K562 (cell line): ENCODE data around the gene FILIP1L. TPM values are rescaled to one million over a fixed set of nuclear protein-coding genes. Genes with fewer than 3 reads are reported as not detected.

Source experiments
- ATAC-seq: fragments of 200-7000 bp; cut with Tn5 transposase; 3 replicates; pipeline ENCODE4 v1.9.1; 2020; ENCODE audit warnings: moderate library complexity
- BruUV-seq: library from RNA; stranded (reverse); fragments of 400-500 nt; replicated peaks from 2 replicates; lab custom pipeline; 2021; lab: Mats Ljungman, UMichigan
- CTCF ChIA-PET: fragments of 300-600 bp; formaldehyde crosslinking; extraction: SDS; loops from one replicate; lab custom pipeline; 2021; ENCODE audit warnings: low intra/inter-chr PET ratio; lab: Yijun Ruan, JAX
- POLR2A ChIA-PET: fragments of 300-600, 350-650 bp; sonication (Branson Sonifier 250); formaldehyde crosslinking; extraction: SDS; loops from one replicate; lab custom pipeline; 2021; ENCODE audit warnings: antibody characterized with exemption, inconsistent platforms; lab: Yijun Ruan, JAX
- DNase-seq, 4 experiments: peaks; one replicate each; pipeline versions ENCODE4 v3.0.0 to v3.0.0-alpha.2; 2011 to 2018; ENCODE audit warnings: low spot score in 3 of 4, mixed read lengths in 3 of 4; ENCODE audit errors: extremely low read depth in 1 of 4
- FAIRE-seq: peaks from 2 replicates; lab custom pipeline; 2011; peaks lifted over from hg19 to GRCh38; lab: Jason Lieb, UNC
- H2AFZ ChIP-seq: 2 replicates; pipeline ENCODE4 v1.6.0; 2011; ENCODE audit warnings: low read depth, low read length, control low read depth, inconsistent platforms
- H3K27ac ChIP-seq: fragments of 200-600 bp; 3 replicates; pipeline ENCODE4 v1.8.0; 2011; ENCODE audit warnings: low read depth, mild to moderate bottlenecking, control low read depth, inconsistent platforms, low read length, moderate library complexity, mixed read lengths; ENCODE audit errors: extremely low read depth
- H3K27me3 ChIP-seq, 2 experiments: fragments of 300-600 bp in 1 of 2; 2 replicates in 1 of 2; 3 replicates in 1 of 2; pipeline versions ENCODE4 v1.6.0 to v1.8.0; 2011; ENCODE audit warnings: inconsistent platforms in 2 of 2, low read length in 2 of 2, mild to moderate bottlenecking in 1 of 2, mixed read lengths in 1 of 2, moderate library complexity in 1 of 2; ENCODE audit not compliant: control insufficient read depth in 2 of 2, insufficient read depth in 2 of 2
- H3K36me3 ChIP-seq: fragments of 300-600 bp; 3 replicates; pipeline ENCODE4 v1.8.0; 2011; ENCODE audit warnings: mild to moderate bottlenecking, low read length, inconsistent platforms; ENCODE audit not compliant: control insufficient read depth, insufficient read depth
- H3K4me1 ChIP-seq, 2 experiments: fragments of 200-600 bp in 1 of 2; replicated peaks in 1 of 2; 2 replicates in 1 of 2; 3 replicates in 1 of 2; pipeline versions ENCODE4 v1.5.1 to v1.8.0; 2011; ENCODE audit warnings: inconsistent platforms in 2 of 2, low read length in 2 of 2, mild to moderate bottlenecking in 1 of 2, mixed read lengths in 1 of 2, moderate library complexity in 1 of 2; ENCODE audit not compliant: control insufficient read depth in 2 of 2, insufficient read depth in 2 of 2
- H3K4me2 ChIP-seq: 2 replicates; pipeline ENCODE4 v1.6.1; 2011; ENCODE audit warnings: low read length, control low read depth, inconsistent platforms, mixed read lengths; ENCODE audit not compliant: insufficient read depth
- H3K4me3 ChIP-seq: fragments of 200-600 bp; sonication (generic), shearing (Covaris generic); 2 replicates; pipeline ENCODE4 v1.5.1; 2016; ENCODE audit warnings: control low read depth, inconsistent platforms
- H3K79me2 ChIP-seq: fragments of 200-600 bp; 3 replicates; pipeline ENCODE4 v1.8.0; 2011; ENCODE audit warnings: low read length, inconsistent platforms; ENCODE audit not compliant: control insufficient read depth, insufficient read depth
- H3K9ac ChIP-seq, 2 experiments: 2 replicates each; pipeline versions ENCODE4 v1.6.0 to v1.6.1; 2011; ENCODE audit warnings: low read depth in 2 of 2, low read length in 2 of 2, control low read depth in 1 of 2, inconsistent platforms in 1 of 2, mild to moderate bottlenecking in 1 of 2, mixed read lengths in 1 of 2; ENCODE audit not compliant: insufficient read depth in 1 of 2
- H3K9me1 ChIP-seq: one replicate; pipeline ENCODE4 v1.6.0; 2011; ENCODE audit warnings: inconsistent platforms, mild to moderate bottlenecking, low read length, moderate library complexity; ENCODE audit not compliant: control insufficient read depth, insufficient read depth
- H3K9me3 ChIP-seq: replicated peaks from 2 replicates; pipeline ENCODE4 v1.5.1; 2011; ENCODE audit warnings: low read depth, low read length, inconsistent platforms; ENCODE audit not compliant: control insufficient read depth, insufficient read depth
- H4K20me1 ChIP-seq: replicated peaks from 2 replicates; pipeline ENCODE4 v1.6.1; 2011; ENCODE audit warnings: low read length, inconsistent platforms, mixed read lengths; ENCODE audit not compliant: control insufficient read depth, insufficient read depth
- GATA2 ChIP-seq: sonication (generic); formaldehyde crosslinking; IDR thresholded peaks from 2 replicates; pipeline ENCODE4 v1.4.0; 2020; ENCODE audit warnings: mild to moderate bottlenecking, missing genetic modification reagents
- JUN ChIP-seq, 2 experiments: sonication (generic) in 1 of 2; formaldehyde crosslinking in 1 of 2; IDR thresholded peaks; 2 replicates each; pipeline versions ENCODE4 v1.6.1 to v1.8.0; 2012 to 2022; ENCODE audit warnings: borderline replicate concordance in 2 of 2, mild to moderate bottlenecking in 2 of 2, improper control_type of control experiment in 1 of 2, low read depth in 1 of 2, low read length in 1 of 2, missing genetic modification reagents in 1 of 2
- RAD21 ChIP-seq, 2 experiments: fragments of 250-450 bp in 1 of 2; fragments of 450-650 bp in 1 of 2; sonication (Bioruptor Pico) in 1 of 2; formaldehyde crosslinking in 1 of 2; IDR thresholded peaks in 1 of 2; conservative IDR thresholded peaks in 1 of 2; 2 replicates each; pipeline versions ENCODE4 v1.4.0 to v1.8.0; 2020 to 2022; ENCODE audit warnings: mild to moderate bottlenecking in 2 of 2, moderate library complexity in 1 of 2
- RB1 ChIP-seq: fragments of 450-650 bp; IDR thresholded peaks from 2 replicates; pipeline ENCODE4 v1.6.1; 2017; ENCODE audit warnings: low read depth, mild to moderate bottlenecking
- RBM14 ChIP-seq: fragments of 200-400 bp; formaldehyde crosslinking; IDR thresholded peaks from 2 replicates; pipeline ENCODE4 v1.6.1; 2018; ENCODE audit warnings: low read depth, mild to moderate bottlenecking, low read length, moderate library complexity, borderline replicate concordance; ENCODE audit not compliant: insufficient read depth
- ZNF354B ChIP-seq: fragments of 250-450 bp; sonication (Bioruptor Pico); IDR thresholded peaks from 2 replicates; pipeline ENCODE4 v1.4.0; 2020
- ZNF584 ChIP-seq: fragments of 200-800 bp; sonication (Bioruptor generic); IDR thresholded peaks from 2 replicates; pipeline ENCODE4 v1.6.1; 2016; ENCODE audit warnings: low read depth, mild to moderate bottlenecking, missing genetic modification characterization, missing compliant biosample characterization
- ZNF77 ChIP-seq: fragments of 250-450 bp; sonication (Bioruptor Pico); IDR thresholded peaks from 2 replicates; pipeline ENCODE4 v1.5.0; 2020
- WGBS: fragments of 100-300 bp; shearing (Covaris generic); methylation state at CpG from one replicate; pipeline ENCODE4 v1.1.6; 2016; ENCODE audit warnings: low coverage, mixed read lengths; ENCODE audit not compliant: insufficient coverage; ENCODE audit errors: missing lambda C conversion rate; 5-methylcytosine and 5-hydroxymethylcytosine counted together
- in situ Hi-C: fragments of 300-500 bp; cut with MboI; formaldehyde crosslinking; loops from 4 replicates; pipeline ENCODE4 v1.15.0; 2018; ENCODE audit warnings: inconsistent platforms, mixed read lengths
- intact Hi-C: fragments of 100-400 bp; cut with micrococcal nuclease; formaldehyde crosslinking; loops from 2 replicates; pipeline ENCODE4 v1.14.2; 2022
- polyA plus RNA-seq, 8 experiments: library from polyadenylated mRNA; depleted of rRNA in 4 of 8; stranded (reverse) in 5 of 8; unstranded in 3 of 8; fragments of >200 nt; fragmentation: Nextera tagmentation in 2 of 8; fragmentation: Illumina TruSeq in 1 of 8; extraction: Ambion mirVana in 2 of 8; extraction: Trizol in 1 of 8; gene quantifications; 2 replicates each; pipeline versions ENCODE4 v1.2.1 to v1.2.3, GENCODE V29; 2011 to 2014; ENCODE audit warnings: inconsistent platforms in 1 of 8, missing spikeins in 1 of 8
- total RNA-seq, 7 experiments: library from RNA; depleted of rRNA in 6 of 7; stranded (reverse); fragments of >200 nt in 6 of 7; fragmentation: Illumina TruSeq in 2 of 7; extraction: Trizol in 2 of 7; gene quantifications; 2 replicates each; pipeline versions ENCODE4 v1.2.1 to v1.2.3, GENCODE V29; 2011 to 2021; ENCODE audit warnings: low replicate concordance in 1 of 7
- TF ChIP-seq, protein P1 (sequence below): fragments of 250-450 bp; sonication (Bioruptor Pico); IDR thresholded peaks from 2 replicates; pipeline ENCODE4 v1.5.0; 2022; ENCODE audit warnings: mild to moderate bottlenecking

FILIP1L gene
- total and polyA plus RNA-seq, 9 of the 15 experiments (the other 6 are each of a cell fraction or from before 2014, with no cell fraction given) = 0.50 to 2.1 (median 1.1) TPM

GRCh38 chr3:100123112-100123511, 8.8 kb upstream of the FILIP1L start:
- in situ Hi-C loops (no loop called here), intact Hi-C loops (no loop called here)
- H3K9me3 ChIP-seq = no peaks in the 10 kb centered on the region
- DNase-seq = no peak
- CTCF ChIA-PET = no interaction called here
- ATAC-seq = no peak
- WGBS = 71% methylated on average over 4 of the region's 4 CpGs
- POLR2A ChIA-PET = no interaction called here
- no peak overlapping the region for H2AFZ ChIP-seq
- no peak overlapping the region for H3K27ac ChIP-seq
- H3K4me2 ChIP-seq = no peak overlapping the region
- H3K36me3 ChIP-seq = no peaks in the 10 kb centered on the region
- BruUV-seq = no TSS peak
- no peaks in the 10 kb centered on the region for H3K4me1 ChIP-seq
- TF ChIP-seq ZNF77 (CRISPR knock-in tag) (no peak), RBM14 (no peak), GATA2 (CRISPR knock-in tag) (no peak), ZNF584 (no peak), JUN (IDR thresholded peaks at IDR 0.05; ENCODE audit: borderline replicate concordance, low read depth, low read length) (no peak), JUN (CRISPR knock-in tag; IDR thresholded peaks at IDR 0.05; ENCODE audit: borderline replicate concordance) (no peak), ZNF354B (CRISPR knock-in tag) (no peak), RB1 (no peak), RAD21 (CRISPR knock-in tag; conservative IDR thresholded peaks at IDR 0.05 in 1 of 2, IDR thresholded peaks at IDR 0.05 in 1 of 2) (no peak)
- TF ChIP-seq, protein P1, sequence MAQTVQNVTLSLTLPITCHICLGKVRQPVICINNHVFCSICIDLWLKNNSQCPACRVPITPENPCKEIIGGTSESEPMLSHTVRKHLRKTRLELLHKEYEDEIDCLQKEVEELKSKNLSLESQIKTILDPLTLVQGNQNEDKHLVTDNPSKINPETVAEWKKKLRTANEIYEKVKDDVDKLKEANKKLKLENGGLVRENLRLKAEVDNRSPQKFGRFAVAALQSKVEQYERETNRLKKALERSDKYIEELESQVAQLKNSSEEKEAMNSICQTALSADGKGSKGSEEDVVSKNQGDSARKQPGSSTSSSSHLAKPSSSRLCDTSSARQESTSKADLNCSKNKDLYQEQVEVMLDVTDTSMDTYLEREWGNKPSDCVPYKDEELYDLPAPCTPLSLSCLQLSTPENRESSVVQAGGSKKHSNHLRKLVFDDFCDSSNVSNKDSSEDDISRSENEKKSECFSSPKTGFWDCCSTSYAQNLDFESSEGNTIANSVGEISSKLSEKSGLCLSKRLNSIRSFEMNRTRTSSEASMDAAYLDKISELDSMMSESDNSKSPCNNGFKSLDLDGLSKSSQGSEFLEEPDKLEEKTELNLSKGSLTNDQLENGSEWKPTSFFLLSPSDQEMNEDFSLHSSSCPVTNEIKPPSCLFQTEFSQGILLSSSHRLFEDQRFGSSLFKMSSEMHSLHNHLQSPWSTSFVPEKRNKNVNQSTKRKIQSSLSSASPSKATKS (CRISPR knock-in tag) = no peak
- H3K9me1 ChIP-seq = no peaks in the 10 kb centered on the region
- no peak overlapping the region for H3K4me3 ChIP-seq
- FAIRE-seq = no peak
- no peaks in the 10 kb centered on the region; the same call in 2 of the 3 replicates for H3K79me2 ChIP-seq
- no peak overlapping the region for H3K9ac ChIP-seq
- H3K27me3 ChIP-seq = no peaks in the 10 kb centered on the region
- H4K20me1 ChIP-seq = no peaks in the 10 kb centered on the region
